Hypothalamus (tissue), 51 donors: Measurements from ENCODE around the gene LDB2.
"Not testable (repeated sequence)": the region's sequence is repeated elsewhere in the genome, so short reads cannot be mapped to it uniquely, and the experiment has no call there.

Experiments used
- DNase-seq, 51 donors: peaks; one replicate each; lab custom pipeline; 2025; lab: John Stamatoyannopoulos, UW

LDB2 gene

DNA sequence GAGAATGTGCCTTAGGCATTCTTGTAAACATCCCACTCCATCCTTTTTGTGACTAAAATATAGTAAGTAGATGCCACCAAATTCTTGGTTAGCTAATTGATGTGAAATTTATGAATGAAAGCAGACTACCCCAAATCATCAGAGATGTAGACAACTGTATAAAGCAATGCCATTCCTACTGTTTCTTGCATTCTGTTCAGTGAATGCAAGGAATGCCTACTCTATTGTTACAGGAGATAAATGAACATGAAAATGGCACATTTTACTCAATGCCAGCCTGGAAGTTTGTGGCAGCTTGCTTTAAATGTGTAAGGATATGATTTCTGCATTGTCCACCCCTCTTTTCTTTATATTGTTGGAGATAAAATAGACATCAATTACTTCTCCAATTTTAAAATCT, 317.9 kb downstream of the LDB2 start:
- DNase-seq = no peak

DNA sequence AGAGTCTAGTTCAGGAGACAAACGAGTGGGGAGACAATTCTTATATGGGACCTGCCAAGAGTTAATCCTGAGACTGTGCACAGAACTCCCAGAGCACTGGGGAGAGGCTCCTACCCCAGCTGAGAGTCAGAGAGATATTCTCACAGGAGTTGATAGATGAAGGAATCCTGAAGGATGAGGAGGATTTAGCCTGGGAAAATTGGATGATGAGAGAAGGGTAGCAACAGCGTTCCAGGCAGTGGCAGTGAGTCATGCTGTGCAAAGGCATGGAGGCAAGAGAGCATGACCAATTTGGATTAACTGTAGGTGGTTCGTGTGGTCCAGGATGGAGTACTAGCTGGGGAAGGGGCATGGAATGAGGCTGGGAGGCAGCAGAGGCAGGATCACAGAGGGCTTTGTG, 318.6 kb downstream of the LDB2 start:
- no peak for DNase-seq

DNA sequence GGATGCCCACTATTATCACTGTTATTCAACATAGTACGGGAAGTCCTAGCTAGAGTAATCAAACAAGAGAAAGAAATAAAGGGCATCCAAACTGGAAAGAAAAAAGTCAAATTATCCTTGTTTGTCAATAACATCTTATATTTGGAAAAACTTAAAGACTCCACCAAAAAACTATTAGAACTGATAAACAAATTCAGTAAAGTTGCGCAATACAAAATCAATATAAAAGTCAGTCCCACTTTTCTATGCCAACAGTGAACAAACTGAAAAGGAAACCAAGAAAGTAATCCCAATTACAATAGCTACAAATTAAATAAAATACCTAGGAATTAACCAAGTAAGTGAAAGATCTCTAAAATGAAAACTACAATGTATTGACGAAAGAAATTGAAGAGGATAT, 321.3 kb downstream of the LDB2 start:
- no peak for DNase-seq

DNA sequence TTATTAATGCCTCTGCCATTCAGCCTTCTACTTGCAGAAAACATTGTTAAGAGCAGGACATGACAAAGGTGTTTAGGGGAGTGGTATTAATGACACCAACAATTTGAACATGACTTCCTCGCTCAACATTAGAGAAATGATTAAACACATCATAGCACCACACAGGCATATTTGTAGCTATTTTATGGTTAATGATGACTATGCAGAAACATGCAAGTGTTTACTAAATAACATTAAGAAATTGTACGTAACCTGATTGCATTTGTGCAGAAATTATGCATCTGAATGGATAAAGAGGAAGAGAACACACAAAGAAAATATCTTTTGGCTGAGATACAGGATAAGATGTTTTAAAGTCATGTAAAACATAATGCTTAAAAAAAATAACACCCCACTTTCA, 323.5 kb downstream of the LDB2 start:
- no peak for DNase-seq

- peak in 19 of 51 donors; percentile 3 to 45 (median 23) for DNase-seq
Observed at GRCh38 chr4:16573739-16574138, 324.7 kb downstream of the LDB2 start.

DNA sequence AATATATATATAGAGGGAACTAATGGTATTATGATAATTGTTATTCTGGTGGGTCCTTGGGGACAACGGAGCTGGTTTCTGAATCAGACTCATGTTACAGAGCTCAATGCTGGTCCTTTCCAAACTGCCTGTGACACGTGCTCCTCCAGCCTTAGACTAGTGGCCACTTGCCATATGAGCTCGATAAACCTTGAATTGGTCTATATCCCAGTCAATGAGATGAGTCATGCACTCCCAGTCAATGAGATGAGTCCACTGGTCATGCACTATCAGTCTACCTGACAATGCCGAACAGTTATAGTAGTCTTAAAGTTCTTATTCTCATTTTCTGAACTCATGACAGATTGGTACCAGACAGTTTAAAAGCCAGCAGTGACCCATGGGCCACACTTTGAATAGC, 325.2 kb downstream of the LDB2 start:
- DNase-seq = no peak

GRCh38 chr4:16572631-16573030, 325.8 kb downstream of the LDB2 start:
- DNase-seq = no peak

DNA sequence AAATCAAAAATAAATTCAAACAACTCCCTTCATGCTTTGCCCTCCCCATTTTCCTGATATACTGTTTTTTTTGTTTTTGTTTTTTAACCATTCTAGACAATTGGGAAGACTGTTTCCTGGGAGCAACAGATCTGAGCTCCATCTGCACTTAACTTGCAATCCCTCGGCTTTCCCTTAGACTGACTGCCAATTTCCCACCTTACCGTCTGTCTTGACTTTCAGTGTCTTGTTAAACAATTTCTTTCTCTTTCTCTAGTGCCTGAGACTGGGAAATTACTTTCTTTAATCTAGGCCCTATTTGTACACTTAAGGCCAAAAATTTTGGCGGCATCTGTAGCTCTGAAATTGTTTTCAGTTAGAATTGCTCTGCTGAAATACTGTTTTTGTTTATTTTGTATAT, 326.3 kb downstream of the LDB2 start:
- DNase-seq = no peak

GRCh38 chr4:16569790-16570189, 328.7 kb downstream of the LDB2 start:
- DNase-seq = no peak

DNA sequence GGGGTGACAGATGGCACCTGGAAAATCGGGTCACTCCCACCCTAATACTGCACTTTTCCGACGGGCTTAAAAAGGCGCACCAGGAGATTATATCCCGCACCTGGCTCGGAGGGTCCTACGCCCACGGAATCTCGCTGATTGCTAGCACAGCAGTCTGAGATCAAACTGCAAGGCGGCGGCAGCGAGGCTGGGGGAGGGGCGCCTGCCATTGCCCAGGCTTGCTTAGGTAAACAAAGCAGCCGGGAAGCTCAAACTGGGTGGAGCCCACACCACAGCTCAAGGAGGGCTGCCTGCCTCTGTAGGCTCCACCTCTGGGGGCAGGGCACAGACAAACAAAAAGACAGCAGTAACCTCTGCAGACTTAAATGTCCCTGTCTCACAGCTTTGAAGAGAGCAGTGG, 341.1 kb downstream of the LDB2 start:
- not testable (repeated sequence) for DNase-seq

DNA sequence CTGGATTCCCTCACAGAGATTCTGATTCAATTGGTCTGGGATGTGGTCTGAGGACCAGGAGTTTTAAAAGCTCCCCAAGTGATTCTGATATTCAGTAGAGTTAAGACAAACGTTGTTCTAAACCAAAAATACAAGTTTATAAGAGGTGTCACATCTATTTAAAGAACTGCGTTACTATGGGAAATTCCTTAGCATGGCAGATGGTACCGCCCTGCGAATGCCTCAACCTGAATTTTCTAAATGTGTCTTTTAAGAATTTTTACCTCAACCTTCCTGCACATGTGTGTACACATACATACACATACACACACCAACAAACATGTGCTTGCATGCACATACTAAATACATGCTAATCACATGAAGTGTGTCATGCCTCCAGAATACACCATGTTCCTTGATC, 343.3 kb downstream of the LDB2 start:
- no peak for DNase-seq

DNA sequence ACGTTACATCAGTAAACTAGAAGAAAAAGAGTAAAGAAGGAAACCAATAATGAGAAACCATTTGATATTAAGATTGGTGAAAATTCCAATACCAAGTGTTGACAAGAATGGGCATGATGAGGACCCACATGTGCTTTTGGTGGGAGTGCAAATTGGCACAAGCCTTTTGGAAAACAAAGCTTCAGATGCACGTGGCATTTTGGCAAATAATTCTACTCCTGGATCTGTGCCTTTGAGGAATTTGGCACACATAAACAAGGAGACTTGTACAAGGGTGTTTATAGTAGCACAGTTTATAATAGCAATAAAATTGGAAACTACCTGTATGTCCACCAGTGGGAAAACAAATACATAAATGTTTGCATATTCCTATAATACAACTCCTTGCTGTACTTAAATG, 347.9 kb downstream of the LDB2 start:
- DNase-seq = no peak

GRCh38 chr4:16545656-16546055, 352.8 kb downstream of the LDB2 start:
- no peak for DNase-seq

DNA sequence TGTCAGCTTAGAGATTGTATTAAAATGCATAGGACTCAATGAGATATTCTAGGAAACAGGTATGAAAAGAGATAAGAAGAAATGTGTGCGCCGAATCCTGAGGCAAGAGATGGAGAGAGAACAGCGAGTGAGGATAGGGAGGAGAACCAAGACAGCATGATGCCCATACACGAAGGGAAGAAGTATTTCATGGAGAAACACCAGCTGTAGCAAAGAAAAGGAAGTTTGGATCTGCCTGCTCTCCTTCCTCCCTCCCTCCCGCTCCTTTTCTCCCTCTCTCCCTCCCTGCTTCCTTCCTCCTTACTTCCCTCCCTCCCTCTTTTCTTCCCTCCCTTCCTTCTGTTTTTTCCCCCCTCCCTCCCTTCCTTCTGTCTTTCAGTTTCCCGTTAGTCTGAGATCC, 353.6 kb downstream of the LDB2 start:
- DNase-seq = no peak

DNA sequence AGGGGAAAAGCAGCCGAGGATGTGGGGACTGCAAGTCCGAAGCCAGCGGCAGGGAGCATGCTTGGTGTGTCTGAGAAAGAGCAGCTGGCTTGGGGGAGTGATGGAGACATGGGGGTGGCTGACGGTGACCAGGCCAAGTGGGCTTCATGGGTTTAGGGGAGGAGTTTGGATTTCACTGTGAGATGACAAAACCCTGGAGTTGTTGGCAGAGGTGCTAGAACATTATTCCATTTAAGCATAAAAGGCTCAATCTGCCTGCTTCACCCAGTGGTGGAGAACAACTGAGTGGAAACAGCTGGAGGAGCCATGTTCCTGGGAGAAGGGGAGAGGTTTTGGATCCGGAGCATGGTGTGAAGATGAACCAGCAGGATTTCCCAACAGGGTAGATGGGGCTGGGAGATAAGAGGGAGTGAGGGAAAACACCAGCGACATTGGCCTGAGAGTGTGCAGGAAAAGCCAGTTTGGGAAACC, 354.2 kb downstream of the LDB2 start:
- peak in 1 of 51 donors; percentile 22 for DNase-seq

- DNase-seq = peak in 15 of 51 donors; percentile 3 to 59 (median 20)
Observed at GRCh38 chr4:16537926-16538325, 360.5 kb downstream of the LDB2 start.

- DNase-seq = no peak
Observed at GRCh38 chr4:16532240-16532970, 366.0 kb downstream of the LDB2 start.

DNA sequence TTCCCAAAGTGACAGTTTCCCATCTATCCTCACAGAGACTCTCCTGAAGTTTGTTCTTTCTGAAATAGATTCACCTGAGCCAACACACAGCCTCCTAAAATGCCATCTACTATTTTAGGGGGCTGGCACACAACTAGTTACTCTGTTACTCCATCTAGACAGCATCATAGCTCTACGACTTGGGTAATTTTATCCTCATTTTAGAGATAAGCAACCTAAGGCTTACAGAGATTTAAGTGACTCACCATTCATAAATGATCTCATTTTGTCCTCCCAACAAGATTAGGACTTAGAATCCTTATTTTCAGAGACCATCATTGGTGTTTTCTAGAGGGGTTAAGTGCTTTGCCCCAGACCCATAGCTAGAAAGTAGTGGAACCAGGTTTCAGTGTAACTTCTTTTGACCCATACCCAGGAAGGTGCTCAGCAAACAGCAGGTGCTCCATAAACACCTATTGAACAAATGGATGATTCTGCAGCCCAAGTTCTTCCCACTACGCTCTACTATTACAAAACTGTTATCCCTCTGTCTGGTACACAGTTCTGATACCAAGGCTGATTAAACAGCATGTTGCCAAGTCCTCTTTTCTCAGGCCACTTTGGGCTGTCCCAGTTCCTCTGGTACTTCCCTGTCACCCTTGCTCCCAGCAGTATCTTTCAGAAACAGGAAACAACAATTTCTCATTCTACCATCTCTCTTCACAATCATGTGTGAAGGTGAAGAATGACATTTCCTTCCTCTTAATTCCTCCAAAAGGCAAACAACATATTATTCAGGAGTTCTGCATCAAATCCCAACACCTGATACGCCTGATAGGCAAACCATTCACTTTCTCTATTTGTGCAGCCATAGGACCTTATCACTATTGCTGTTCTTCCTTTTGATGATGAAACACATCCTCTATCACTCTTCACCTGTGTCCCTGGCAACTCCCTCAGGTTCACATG, 367.5 kb downstream of the LDB2 start:
- DNase-seq = no peak

DNA sequence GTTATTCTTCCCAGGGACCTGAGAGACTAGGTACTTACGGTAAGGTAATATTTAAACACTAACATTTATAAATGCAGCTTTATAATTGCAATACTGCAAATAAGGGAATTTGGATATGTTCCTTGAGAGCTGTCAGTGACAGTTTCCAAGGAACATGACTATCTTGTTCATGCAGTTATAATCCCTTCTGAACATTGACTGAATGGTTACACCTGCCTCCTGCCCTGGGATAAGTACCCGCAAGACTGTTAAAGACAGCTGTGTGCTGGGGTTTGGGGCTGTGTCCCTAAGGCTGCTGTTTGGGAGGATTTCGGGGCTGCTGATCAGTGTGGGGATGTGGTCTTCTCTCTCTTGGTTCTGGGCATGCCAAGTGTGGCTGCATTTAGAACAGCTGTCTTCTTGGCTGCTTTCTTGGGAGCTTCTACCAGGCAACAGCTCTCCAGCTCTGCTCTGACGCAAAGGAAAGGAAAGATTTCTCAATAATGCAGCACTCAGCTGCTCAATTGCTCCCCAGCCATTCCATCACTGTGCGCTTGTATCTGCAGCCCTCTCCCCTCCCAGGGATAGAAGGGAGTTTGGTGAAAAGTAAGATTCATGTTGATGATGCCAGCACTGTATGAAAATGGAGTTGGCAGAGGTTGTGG, 373.4 kb downstream of the LDB2 start:
- DNase-seq = peak in 6 of 51 donors; percentile 7 to 13 (median 10)

DNA sequence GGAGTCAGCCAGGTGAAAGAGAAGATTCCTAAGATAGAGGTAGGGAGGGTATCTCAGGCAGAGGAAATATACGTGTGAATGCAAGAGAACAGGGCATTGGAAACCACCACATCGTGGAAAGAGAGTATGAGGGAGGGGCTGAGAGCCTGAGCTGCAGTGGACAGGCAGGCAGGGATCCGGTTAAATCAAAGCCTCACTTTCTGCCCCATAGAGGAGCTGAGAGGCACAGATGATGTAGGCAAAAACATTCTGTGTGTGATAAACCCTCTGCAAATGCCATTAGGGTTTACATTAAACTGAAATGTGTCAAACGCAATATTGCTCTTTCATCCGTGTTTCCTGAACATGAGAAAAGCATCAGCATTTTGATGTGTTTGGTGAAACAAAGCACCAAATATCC, 374.0 kb downstream of the LDB2 start:
- DNase-seq = peak in 1 of 51 donors; percentile 33

- DNase-seq = peak in 1 of 51 donors; percentile 6
Observed at GRCh38 chr4:16523526-16523925, 374.9 kb downstream of the LDB2 start.
